Measurements from ENCODE around the gene SPOCK2. TPM values are rescaled to one million over a fixed set of nuclear protein-coding genes. Genes with fewer than 3 reads are reported as not detected.
"Not testable (repeated sequence)": the region's sequence is repeated elsewhere in the genome, so short reads cannot be mapped to it uniquely, and the experiment has no call there.

SPOCK2 gene
- 10 to 100 TPM in 1 of 4 donors, 1 to 10 TPM in 3; 4.6 to 12.1 (median 7.8) TPM for total RNA-seq

GRCh38 chr10:72087969-72088888 is at the start of gene SPOCK2:
SPOCK2 (minus strand) TSS chr10:72088551; CDS start chr10:72088328, 223 bp downstream.
- Histone ChIP-seq H3K4me3 (peak within 1 kb of the TSS; percentile 50 to 61 (median 53)), H3K9me3 (no peaks in the 10 kb centered on the region), H3K36me3 (peaks cover 0 to 12% (median under 1%) of the 10 kb centered on the region in 4 donors), H3K27me3 (peaks cover 9 to 36% (median 20%) of the 10 kb centered on the region in 4 donors), H3K27ac (replicated peaks in 1 of 4) (peak within 1 kb of the TSS in 3 of 4 donors; percentile 11 to 50 (median 49)), H3K4me1 (peaks cover 19 to 26% (median 24%) of the 10 kb centered on the region in 4 donors)
- TF ChIP-seq CTCF (IDR thresholded peaks at IDR 0.05) (no peak), EP300 (IDR thresholded peaks at IDR 0.05) (no peak), POLR2A (IDR thresholded peaks at IDR 0.05; ENCODE audit: low read depth) (no peak), POLR2AphosphoS5 (IDR thresholded peaks at IDR 0.05) (no peak)
- no peak for DNase-seq (ENCODE audit: extremely low spot score)
- WGBS: 15% methylated on average over 33 of the region's 65 CpGs
- intact Hi-C loops (cut with DNase I): no loop called here

GRCh38 chr10:72137583-72137982 is 49.2 kb upstream of the SPOCK2 start:
- Histone ChIP-seq H3K36me3 (peaks cover 0 to 17% (median 9%) of the 10 kb centered on the region in 4 donors), H3K27ac (replicated peaks in 1 of 4) (no peak overlapping the region), H3K4me3 (no peak overlapping the region), H3K27me3 (no peaks in the 10 kb centered on the region), H3K9me3 (no peaks in the 10 kb centered on the region), H3K4me1 (peaks cover 0 to 8% (median 0%) of the 10 kb centered on the region in 4 donors)
- TF ChIP-seq CTCF (IDR thresholded peaks at IDR 0.05) (no peak), EP300 (IDR thresholded peaks at IDR 0.05) (no peak), POLR2A (IDR thresholded peaks at IDR 0.05; ENCODE audit: low read depth) (no peak), POLR2AphosphoS5 (IDR thresholded peaks at IDR 0.05) (no peak)
- DNase-seq (ENCODE audit: extremely low spot score): no peak
- intact Hi-C loops (cut with DNase I): no loop called here
- 98% methylated on average over 7 of the region's 7 CpGs for WGBS

- H3K4me1 ChIP-seq; intact Hi-C loops (cut with DNase I); DNase-seq (ENCODE audit: extremely low spot score): not testable (repeated sequence)
These were observed 47.9 kb upstream of the SPOCK2 start for GRCh38 chr10:72136225-72136624.

GRCh38 chr10:72134785-72135767 is 46.7 kb upstream of the SPOCK2 start:
- H3K27me3 ChIP-seq: no peaks in the 10 kb centered on the region
- H3K9me3 ChIP-seq: no peaks in the 10 kb centered on the region
- H3K4me1 ChIP-seq: peaks cover 0 to 8% (median 0%) of the 10 kb centered on the region in 4 donors
- no peak for DNase-seq (ENCODE audit: extremely low spot score)
- intact Hi-C loops (cut with DNase I): loop anchor here (5.0 kb wide), 1 partner anchor 202 kb away; no protein-coding TSS in a partner anchor
- H3K27ac ChIP-seq (replicated peaks in 1 of 4): no peak overlapping the region
- 82% methylated on average over 10 of the region's 10 CpGs for WGBS
- peaks cover 0 to 22% (median 12%) of the 10 kb centered on the region in 4 donors for H3K36me3 ChIP-seq
- no peak for TF ChIP-seq EP300 (IDR thresholded peaks at IDR 0.05)
- TF ChIP-seq POLR2A (IDR thresholded peaks at IDR 0.05; ENCODE audit: low read depth): no peak
- TF ChIP-seq POLR2AphosphoS5 (IDR thresholded peaks at IDR 0.05): no peak
- no peak for TF ChIP-seq CTCF (IDR thresholded peaks at IDR 0.05)
- H3K4me3 ChIP-seq: no peak overlapping the region

More at GRCh38 chr10:72136225-72136624, 47.9 kb upstream of the SPOCK2 start:
- not testable (repeated sequence) for H3K27me3 ChIP-seq; H3K9me3 ChIP-seq; H3K4me3 ChIP-seq; H3K27ac ChIP-seq (replicated peaks in 1 of 4)
- WGBS: 96% methylated on average over 10 of the region's 10 CpGs
- peaks cover 0 to 22% (median 9%) of the 10 kb centered on the region in 4 donors for H3K36me3 ChIP-seq

All from esophagus muscularis mucosa (tissue), 4 donors.